Measurements from ENCODE around the gene NHS.
A peak's percentile ranks its signal among the peaks of the same experiment; 100 is the strongest.
"Not testable (repeated sequence)": the region's sequence is repeated elsewhere in the genome, so short reads cannot be mapped to it uniquely, and the experiment has no call there.

The NHS gene

DNA sequence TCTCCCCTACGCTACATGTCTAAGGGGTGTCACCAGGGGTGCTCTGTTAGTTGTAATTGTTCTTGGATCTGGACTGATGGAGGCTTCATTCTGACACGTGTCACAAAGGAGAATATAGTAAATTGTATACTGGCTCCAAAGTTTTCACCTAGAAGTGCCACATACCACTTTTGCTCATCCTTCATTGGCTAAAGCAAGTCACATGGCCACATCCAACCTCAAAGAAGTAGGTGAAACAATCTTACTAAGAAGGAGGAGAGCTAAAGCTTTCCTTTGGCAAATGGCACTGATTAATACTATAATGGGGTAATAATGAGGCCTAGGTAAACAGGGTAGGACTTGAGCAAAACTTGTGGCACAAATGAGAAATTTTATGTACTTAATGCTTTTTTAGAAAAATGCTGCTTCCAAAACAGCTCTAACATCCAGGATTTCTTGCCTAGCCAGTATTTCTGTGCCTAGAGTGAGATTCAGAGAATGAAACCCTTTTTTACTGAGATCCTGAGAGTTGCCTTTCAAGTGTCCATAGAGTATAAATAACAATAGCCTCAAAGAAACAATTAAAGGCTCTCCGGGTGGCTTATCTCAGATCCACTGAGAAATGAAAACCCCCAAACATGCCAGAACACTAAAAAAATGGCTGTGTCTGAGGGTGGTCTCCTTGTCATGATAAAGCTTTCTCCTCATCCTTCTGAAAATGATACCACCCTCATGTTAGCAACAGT is 34.7 kb downstream of the NHS start:
- DNase-seq: no peak

- no peak for DNase-seq
Observed at GRCh38 chrX:17410651-17411050, 35.7 kb downstream of the NHS start.

- DNase-seq: no peak
Observed at GRCh38 chrX:17411205-17411604, 36.2 kb downstream of the NHS start.

DNA sequence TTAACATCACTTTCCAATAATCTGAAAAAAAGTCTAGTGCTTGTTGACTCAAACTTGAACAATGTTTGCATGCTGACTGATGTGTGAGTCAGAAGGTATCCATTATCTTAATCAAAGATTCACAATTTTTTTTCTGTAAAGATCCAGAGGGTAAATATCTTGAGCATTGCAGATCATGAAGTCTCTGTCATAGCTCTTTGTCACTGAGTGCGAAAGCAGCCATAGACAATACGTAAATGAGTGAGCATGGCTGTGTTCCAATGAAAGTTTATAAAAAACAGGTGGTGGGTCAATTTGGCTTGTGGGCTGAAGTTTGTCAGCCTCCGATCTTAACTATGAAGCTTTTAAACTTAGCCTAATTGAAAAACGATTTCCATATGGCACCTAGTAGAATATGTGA is 37.7 kb downstream of the NHS start:
- DNase-seq: no peak

GRCh38 chrX:17413228-17413627 is 38.2 kb downstream of the NHS start:
- DNase-seq: peak; percentile 9

GRCh38 chrX:17414027-17414658 is 39.1 kb downstream of the NHS start:
- no peak for DNase-seq

DNA sequence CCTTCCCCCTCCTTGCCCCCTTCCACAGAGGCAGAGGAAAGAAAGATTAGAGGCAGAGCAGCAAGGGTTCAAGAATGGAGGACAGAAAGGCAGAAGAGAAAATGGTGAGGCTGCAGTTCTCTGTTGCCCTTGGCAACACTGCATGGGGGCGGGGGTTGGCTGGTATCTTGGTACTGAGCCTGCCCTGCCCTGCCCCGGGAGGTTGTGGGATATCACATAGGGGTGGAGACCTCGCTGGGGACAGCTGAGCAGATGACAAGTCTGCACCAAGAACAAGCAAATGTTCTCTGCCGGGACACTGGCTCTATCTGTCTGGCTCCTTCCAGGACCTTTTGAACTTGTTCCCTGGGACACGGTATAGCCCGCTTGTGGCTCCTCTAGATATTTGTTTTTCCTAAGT is 39.8 kb downstream of the NHS start:
- no peak for DNase-seq

- DNase-seq: no peak
Observed at GRCh38 chrX:17415242-17415810, 40.3 kb downstream of the NHS start.

DNA sequence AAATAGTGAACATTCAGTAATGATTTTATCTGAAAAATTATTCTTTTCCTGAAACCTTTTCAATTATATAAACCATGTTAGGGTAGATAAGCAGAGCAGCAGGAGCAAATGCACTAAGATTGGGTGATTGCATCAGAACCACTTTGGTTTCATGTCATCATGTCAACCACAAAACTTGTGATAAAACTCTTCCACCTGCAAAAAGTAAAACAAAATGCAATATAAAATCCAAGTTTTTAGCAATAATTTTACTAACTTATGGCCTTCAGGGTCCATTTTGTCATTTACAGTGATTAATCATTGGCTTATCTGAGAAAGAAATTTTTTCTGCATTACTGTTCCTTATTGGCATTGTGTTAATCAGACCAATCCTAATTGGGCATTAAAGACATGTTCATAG is 42.4 kb downstream of the NHS start:
- DNase-seq: no peak

DNA sequence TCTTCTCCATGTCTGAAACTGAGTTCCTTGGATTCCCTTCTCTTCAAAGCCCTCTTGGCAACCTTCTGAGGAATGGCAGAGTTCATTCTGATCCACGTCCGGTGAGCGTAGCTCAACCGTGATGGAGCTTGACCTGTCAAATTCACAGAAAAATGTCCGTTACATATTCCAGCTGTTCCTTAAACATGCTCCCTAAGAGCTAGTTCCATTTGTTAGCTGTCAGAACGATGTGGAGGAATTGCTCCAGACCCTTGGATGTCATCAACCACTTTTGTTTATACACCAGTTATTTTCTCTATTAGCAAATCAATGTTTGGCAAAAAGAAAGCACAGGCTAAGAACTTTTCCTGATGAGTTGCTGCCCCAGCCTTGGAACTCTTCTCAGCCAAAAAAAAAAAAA is 50.1 kb downstream of the NHS start:
- DNase-seq: no peak

DNA sequence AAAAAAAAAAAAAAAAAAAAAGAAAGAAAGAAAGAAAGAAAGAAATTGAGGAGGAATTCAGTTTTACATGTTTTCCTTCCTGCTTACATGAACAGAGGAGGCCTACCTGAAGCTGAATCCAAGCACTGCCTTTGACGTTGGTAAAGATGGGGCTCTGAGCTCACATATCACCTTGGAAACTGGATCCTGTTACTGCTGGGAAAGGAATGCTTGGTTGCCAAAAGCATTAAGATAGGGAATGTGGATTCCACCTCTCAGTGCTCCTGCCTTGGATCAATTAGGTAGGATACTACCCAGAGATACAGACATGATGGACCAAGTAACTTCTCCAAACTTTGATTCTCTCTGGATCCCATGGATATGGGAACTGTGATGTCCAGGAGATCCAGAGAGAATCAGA is 50.6 kb downstream of the NHS start:
- DNase-seq: no peak

DNA sequence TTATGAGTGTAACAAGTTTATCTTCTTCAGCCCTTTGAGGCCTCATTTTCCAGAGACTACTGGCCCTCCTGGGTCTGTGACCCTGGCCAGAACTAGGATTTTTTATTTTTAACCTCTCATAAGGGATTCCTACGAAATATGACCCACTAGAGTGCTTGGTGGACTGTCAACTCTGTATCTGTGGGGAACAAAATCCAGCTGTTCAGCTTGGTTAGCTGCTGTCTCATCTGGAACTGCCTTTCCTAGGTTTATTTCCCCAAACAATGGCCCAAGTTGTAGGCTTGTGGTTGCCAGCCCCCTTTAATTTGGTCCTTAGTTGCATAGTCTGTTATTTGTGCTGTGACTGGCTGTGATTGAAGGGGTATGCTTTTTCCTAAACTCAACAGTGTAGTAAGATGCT is 56.2 kb downstream of the NHS start:
- DNase-seq: no peak

DNA sequence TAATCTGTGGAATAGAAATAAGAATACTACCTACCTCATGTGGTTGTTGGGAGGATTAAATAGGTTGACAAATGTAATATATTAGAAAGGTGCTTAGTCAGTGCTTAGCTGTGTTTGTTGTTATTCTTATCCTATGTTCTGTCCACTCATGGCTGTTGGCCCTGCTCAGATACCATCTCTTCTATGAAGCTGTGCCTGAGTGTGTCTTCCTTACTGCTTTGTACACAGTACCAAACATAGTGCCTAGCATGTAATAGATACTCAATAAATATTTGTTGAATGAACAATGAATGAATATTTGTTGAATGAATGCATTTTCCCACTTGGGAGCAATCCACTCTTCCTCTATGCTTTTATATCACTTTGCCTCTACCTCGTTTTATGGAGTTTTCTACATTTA is 57.2 kb downstream of the NHS start:
- DNase-seq: no peak

GRCh38 chrX:17433965-17434364 is 59.0 kb downstream of the NHS start:
- DNase-seq: no peak

- no peak for DNase-seq
Observed at GRCh38 chrX:17435476-17435875, 60.5 kb downstream of the NHS start.

DNA sequence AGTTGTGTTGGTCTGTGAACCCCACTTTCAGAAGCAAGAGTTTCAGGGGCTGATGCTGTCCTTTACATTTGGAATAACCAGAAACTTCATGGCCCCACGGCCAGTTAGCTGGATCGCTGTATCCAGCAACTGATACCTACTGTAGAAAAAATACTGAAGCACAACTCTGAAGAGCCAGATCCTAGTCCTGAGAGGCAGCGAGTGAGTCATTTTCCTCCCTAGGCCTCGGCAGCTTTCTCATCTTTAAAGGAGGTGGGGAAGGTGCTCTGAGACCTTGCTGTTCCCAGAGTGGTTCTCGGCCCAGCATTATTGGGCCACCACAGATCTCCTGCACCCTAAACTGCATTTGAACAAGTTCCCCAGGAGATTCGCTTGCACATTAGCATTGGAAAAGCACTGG is 63.2 kb downstream of the NHS start:
- DNase-seq: no peak

GRCh38 chrX:17440258-17440657 is 65.3 kb downstream of the NHS start:
- DNase-seq: no peak

GRCh38 chrX:17440836-17441235 is 65.8 kb downstream of the NHS start:
- DNase-seq: no peak

DNA sequence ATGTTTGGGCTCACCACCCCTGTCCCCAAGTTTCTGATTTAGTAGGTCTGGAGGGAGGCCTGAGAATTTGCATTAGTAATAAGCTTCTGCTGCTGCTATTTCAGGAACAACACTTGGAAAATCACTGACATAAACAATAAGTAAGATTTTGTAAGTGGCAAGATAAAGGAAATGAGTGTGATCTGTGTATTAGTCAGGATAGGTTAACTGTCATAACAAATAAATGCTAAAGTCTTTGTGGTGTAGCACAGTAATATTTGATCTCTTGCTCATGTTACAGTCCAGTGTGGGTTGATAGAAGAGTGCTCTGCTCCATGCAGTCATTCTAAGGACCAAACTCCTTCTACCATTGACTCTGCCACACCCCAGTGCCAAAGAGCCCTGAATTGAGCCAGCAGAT is 67.0 kb downstream of the NHS start:
- no peak for DNase-seq

DNA sequence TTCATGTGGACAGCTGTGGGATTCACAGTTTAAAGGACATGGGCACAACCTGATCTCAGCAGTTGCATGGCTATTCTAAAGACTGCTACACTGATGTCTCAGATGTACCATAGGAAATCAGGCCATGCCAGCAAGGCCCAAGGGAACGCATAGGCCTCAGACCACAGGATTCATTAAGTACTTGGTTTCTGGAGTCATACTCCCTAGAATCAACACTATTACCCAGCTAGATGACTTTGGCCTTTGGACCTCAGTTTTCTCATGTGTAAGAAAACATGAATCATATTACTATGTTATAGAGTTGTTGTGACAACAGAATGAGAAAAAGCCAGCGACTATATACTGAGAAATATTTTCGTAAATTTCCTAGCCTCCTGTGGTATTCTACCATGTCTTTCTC is 67.9 kb downstream of the NHS start:
- DNase-seq: no peak

- no peak for DNase-seq
Observed at GRCh38 chrX:17443556-17443955, 68.6 kb downstream of the NHS start.

- DNase-seq: not testable (repeated sequence)
Observed at GRCh38 chrX:17446269-17446668, 71.3 kb downstream of the NHS start.

DNA sequence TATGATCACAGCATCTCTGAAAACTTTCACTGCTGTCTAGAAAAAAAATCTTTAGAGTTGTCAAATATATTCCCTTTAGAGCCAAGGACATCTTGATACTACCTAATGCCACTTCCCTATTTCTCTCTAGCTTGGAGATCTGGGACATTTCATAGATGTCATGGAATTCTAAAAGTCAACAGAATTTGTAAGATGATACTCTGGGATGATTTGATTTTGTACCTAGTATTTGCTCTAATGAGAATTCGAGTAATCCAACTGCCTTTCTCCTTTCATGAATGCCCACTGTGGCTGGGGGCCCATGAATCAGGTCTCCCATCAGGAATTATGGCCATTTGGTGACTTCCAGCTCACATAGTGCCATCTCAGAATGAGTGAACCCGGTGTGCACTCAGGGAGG is 73.2 kb downstream of the NHS start:
- no peak for DNase-seq

GRCh38 chrX:17449866-17450265 is 74.9 kb downstream of the NHS start:
- no peak for DNase-seq

GRCh38 chrX:17453788-17454187 is 78.8 kb downstream of the NHS start:
- DNase-seq: peak; percentile 0

Data from MV-4-11 (cell line).